ENCODE data around the gene GOLIM4.

DNA sequence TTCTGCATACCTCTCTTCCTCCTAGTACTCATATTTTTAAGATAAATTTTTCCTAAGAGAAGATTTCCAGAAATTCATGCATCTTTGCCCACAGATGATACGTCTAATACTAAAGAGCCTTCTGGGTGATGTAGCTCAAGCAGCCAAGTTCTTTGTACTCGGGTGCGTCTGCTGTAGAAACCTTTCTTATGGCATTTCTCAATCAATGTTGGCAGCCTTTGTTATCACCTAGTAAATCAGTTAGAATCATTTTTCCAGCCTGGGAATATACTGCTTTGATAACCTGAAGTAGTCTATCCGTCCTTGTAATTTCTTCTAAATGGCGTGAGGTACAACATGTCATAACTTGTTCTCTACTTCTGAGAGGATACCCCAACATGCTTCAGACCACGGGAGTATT is 104.5 kb downstream of the GOLIM4 start:
- no peak for TF ChIP-seq SNAI2 (CRISPR knock-in tag; IDR thresholded peaks at IDR 0.05)
- no peak for TF ChIP-seq PPARA (CRISPR knock-in tag; IDR thresholded peaks at IDR 0.05; ENCODE audit: borderline replicate concordance)
- TF ChIP-seq ISL1 (CRISPR knock-in tag; IDR thresholded peaks at IDR 0.05), result no peak
- TF ChIP-seq OSR1 (CRISPR knock-in tag; IDR thresholded peaks at IDR 0.05), result no peak
- TF ChIP-seq ZC3H10 (CRISPR knock-in tag; IDR thresholded peaks at IDR 0.05), result no peak
- TF ChIP-seq, protein P1, sequence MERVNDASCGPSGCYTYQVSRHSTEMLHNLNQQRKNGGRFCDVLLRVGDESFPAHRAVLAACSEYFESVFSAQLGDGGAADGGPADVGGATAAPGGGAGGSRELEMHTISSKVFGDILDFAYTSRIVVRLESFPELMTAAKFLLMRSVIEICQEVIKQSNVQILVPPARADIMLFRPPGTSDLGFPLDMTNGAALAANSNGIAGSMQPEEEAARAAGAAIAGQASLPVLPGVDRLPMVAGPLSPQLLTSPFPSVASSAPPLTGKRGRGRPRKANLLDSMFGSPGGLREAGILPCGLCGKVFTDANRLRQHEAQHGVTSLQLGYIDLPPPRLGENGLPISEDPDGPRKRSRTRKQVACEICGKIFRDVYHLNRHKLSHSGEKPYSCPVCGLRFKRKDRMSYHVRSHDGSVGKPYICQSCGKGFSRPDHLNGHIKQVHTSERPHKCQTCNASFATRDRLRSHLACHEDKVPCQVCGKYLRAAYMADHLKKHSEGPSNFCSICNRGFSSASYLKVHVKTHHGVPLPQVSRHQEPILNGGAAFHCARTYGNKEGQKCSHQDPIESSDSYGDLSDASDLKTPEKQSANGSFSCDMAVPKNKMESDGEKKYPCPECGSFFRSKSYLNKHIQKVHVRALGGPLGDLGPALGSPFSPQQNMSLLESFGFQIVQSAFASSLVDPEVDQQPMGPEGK (CRISPR knock-in tag; IDR thresholded peaks at IDR 0.05; ENCODE audit: borderline replicate concordance), result no peak
- TF ChIP-seq RARB (CRISPR knock-in tag; IDR thresholded peaks at IDR 0.05), result no peak

Data from SK-N-SH treated with all-trans-retinoic acid at 6 μM for 48 hours (cell line).